Fibroblast of mammary gland (primary cell): ENCODE measurements around the gene E2F1.
"Not testable (repeated sequence)": the region's sequence is repeated elsewhere in the genome, so short reads cannot be mapped to it uniquely, and the experiment has no call there.

Experiments
- DNase-seq: peaks from one replicate; pipeline ENCODE4 v3.0.0-alpha.2; 2010; ENCODE audit warnings: low read depth
- H3K4me3 ChIP-seq: 2 replicates; pipeline ENCODE4 v1.5.1; 2011; ENCODE audit warnings: low read depth, mild to moderate bottlenecking, low read length, moderate library complexity; ENCODE audit not compliant: control insufficient read depth
- CTCF ChIP-seq: conservative IDR thresholded peaks from 2 replicates; pipeline ENCODE4 v1.5.1; 2011; ENCODE audit warnings: low read depth, low read length, inconsistent platforms; ENCODE audit not compliant: control insufficient read depth, insufficient read depth

Gene E2F1

GRCh38 chr20:33650753-33651561 lies 35.2 kb downstream of the E2F1 start:
- no peak overlapping the region for H3K4me3 ChIP-seq
- no peak for TF ChIP-seq CTCF
- no peak for DNase-seq

GRCh38 chr20:33650111-33650752 lies 36.0 kb downstream of the E2F1 start:
- no peak for DNase-seq
- no peak for TF ChIP-seq CTCF
- H3K4me3 ChIP-seq, result no peak overlapping the region

- peak; percentile 33 for DNase-seq
- H3K4me3 ChIP-seq, result no peak overlapping the region
- TF ChIP-seq CTCF, result no peak
Measured at GRCh38 chr20:33649201-33649681, 36.9 kb downstream of the E2F1 start.

GRCh38 chr20:33648396-33649004 lies 37.7 kb downstream of the E2F1 start:
- peak; percentile 26 for DNase-seq
- no peak overlapping the region for H3K4me3 ChIP-seq
- TF ChIP-seq CTCF, result no peak

GRCh38 chr20:33647603-33648395 lies 38.4 kb downstream of the E2F1 start:
- peak; percentile 75 for DNase-seq
- TF ChIP-seq CTCF, result no peak
- H3K4me3 ChIP-seq, result no peak overlapping the region

GRCh38 chr20:33646959-33647602 lies 39.1 kb downstream of the E2F1 start:
- not testable (repeated sequence) for H3K4me3 ChIP-seq

More at GRCh38 chr20:33646959-33647602, 39.1 kb downstream of the E2F1 start:
- DNase-seq, result not testable (repeated sequence)
